ENCODE measurements around the gene RPS4Y1.

RPS4Y1 gene

GRCh38 chrY:2874211-2874610 is 32.8 kb downstream of the RPS4Y1 start:
- no peak for DNase-seq (ENCODE audit: low read depth in 1 of 2, low spot score in 1 of 2)

- no peak for DNase-seq (ENCODE audit: low read depth in 1 of 2, low spot score in 1 of 2)
Observed at GRCh38 chrY:2883561-2883960, 42.2 kb downstream of the RPS4Y1 start.

- no peak for DNase-seq (ENCODE audit: low read depth in 1 of 2, low spot score in 1 of 2)
Observed at GRCh38 chrY:2885880-2886279, 44.5 kb downstream of the RPS4Y1 start.

- no peak for DNase-seq (ENCODE audit: low read depth in 1 of 2, low spot score in 1 of 2)
Observed at GRCh38 chrY:2887386-2887785, 46.0 kb downstream of the RPS4Y1 start.

- no peak for DNase-seq (ENCODE audit: low read depth in 1 of 2, low spot score in 1 of 2)
Observed at GRCh38 chrY:2887955-2888354, 46.6 kb downstream of the RPS4Y1 start.

- no peak for DNase-seq (ENCODE audit: low read depth in 1 of 2, low spot score in 1 of 2)
Observed at GRCh38 chrY:2893471-2893870, 52.1 kb downstream of the RPS4Y1 start.

GRCh38 chrY:2896050-2896449 is 54.6 kb downstream of the RPS4Y1 start:
- DNase-seq (ENCODE audit: low read depth in 1 of 2, low spot score in 1 of 2) = no peak

- DNase-seq (ENCODE audit: low read depth in 1 of 2, low spot score in 1 of 2) = no peak
Observed at GRCh38 chrY:2907356-2907755, 66.0 kb downstream of the RPS4Y1 start.

- no peak for DNase-seq (ENCODE audit: low read depth in 1 of 2, low spot score in 1 of 2)
Observed at GRCh38 chrY:2913066-2913815, 71.8 kb downstream of the RPS4Y1 start.

All from stimulated activated CD4-positive, alpha-beta T cell treated with anti-CD3 and anti-CD28 coated beads, Interleukin-15, amount 100 ng/mL, for 1 hour (primary cell).